K562 (cell line): Measurements from ENCODE around the gene PREX1. TPM values are rescaled to one million over a fixed set of nuclear protein-coding genes. Genes with fewer than 3 reads are reported as not detected.

Source experiments
- AFF1 ChIP-seq, 2 experiments: fragments of 450-650 bp; IDR thresholded peaks; 2 replicates each; pipeline ENCODE4 v1.6.1; 2018; ENCODE audit warnings: mild to moderate bottlenecking in 2 of 2, low read depth in 1 of 2; ENCODE audit not compliant: partially characterized antibody in 2 of 2
- ATF4 ChIP-seq: fragments of 450-650 bp; formaldehyde crosslinking; IDR thresholded peaks from 2 replicates; pipeline ENCODE4 v1.4.0; 2022; ENCODE audit warnings: mild to moderate bottlenecking, moderate library complexity
- BCOR ChIP-seq: fragments of 450-650 bp; IDR thresholded peaks from 2 replicates; pipeline ENCODE4 v1.6.1; 2016
- BDP1 ChIP-seq: IDR thresholded peaks from 3 replicates; pipeline ENCODE4 v1.6.1; 2011; ENCODE audit not compliant: insufficient read length, insufficient read depth
- BRD9 ChIP-seq: fragments of 450-650 bp; IDR thresholded peaks from 2 replicates; pipeline ENCODE4 v1.6.1; 2018; ENCODE audit warnings: low read depth; ENCODE audit not compliant: partially characterized antibody
- CHD4 ChIP-seq: fragments of 200-600 bp; sonication (generic); IDR thresholded peaks from 3 replicates; pipeline ENCODE4 v1.6.1; 2012; ENCODE audit warnings: low read depth, mild to moderate bottlenecking, mixed read lengths, low read length, inconsistent platforms; ENCODE audit not compliant: insufficient read depth, insufficient replicate concordance, poor library complexity, severe bottlenecking
- FUS ChIP-seq: fragments of 200-400 bp; formaldehyde crosslinking; optimal IDR thresholded peaks from 2 replicates; pipeline ENCODE3; 2017; ENCODE audit warnings: low read depth, low read length
- HMGN3 ChIP-seq: IDR thresholded peaks from 2 replicates; pipeline ENCODE4 v1.6.1; 2011; ENCODE audit warnings: borderline replicate concordance, low read depth, mild to moderate bottlenecking, mixed read lengths, low read length; ENCODE audit not compliant: insufficient read length; ENCODE audit errors: extremely low read depth
- KDM1A ChIP-seq, 2 experiments: fragments of 450-650 bp; IDR thresholded peaks; 2 replicates each; pipeline ENCODE4 v1.6.1; 2016; ENCODE audit warnings: mild to moderate bottlenecking in 2 of 2
- KLF16 ChIP-seq: IDR thresholded peaks from 2 replicates; pipeline ENCODE4 v1.6.1; 2016; ENCODE audit warnings: antibody characterized with exemption
- KLF6 ChIP-seq: fragments of 250-450 bp; sonication (Bioruptor Pico); IDR thresholded peaks from 2 replicates; pipeline ENCODE4 v1.4.0; 2020; ENCODE audit warnings: mild to moderate bottlenecking, moderate library complexity, borderline replicate concordance
- MLX ChIP-seq, 2 experiments: fragments of 450-650 bp in 1 of 2; sonication (generic) in 1 of 2; formaldehyde crosslinking; conservative IDR thresholded peaks; 2 replicates each; pipeline versions ENCODE4 v1.4.0 to v1.8.1; 2020 to 2022; ENCODE audit warnings: mild to moderate bottlenecking in 1 of 2, missing genetic modification reagents in 1 of 2
- NKRF ChIP-seq: fragments of 450-650 bp; IDR thresholded peaks from 2 replicates; pipeline ENCODE4 v1.6.1; 2016; ENCODE audit warnings: borderline replicate concordance
- PTBP1 ChIP-seq: fragments of 200-400 bp; formaldehyde crosslinking; IDR thresholded peaks from 2 replicates; pipeline ENCODE4 v1.6.1; 2017; ENCODE audit warnings: low read depth, low read length
- RBM25 ChIP-seq: fragments of 200-400 bp; formaldehyde crosslinking; IDR thresholded peaks from 2 replicates; pipeline ENCODE4 v1.6.1; 2018; ENCODE audit warnings: low read length, low read depth, moderate library complexity; ENCODE audit not compliant: severe bottlenecking
- RCOR1 ChIP-seq, 2 experiments: IDR thresholded peaks; 2 replicates each; pipeline ENCODE4 v1.6.1; 2012; ENCODE audit warnings: low read depth in 2 of 2, low read length in 2 of 2, borderline replicate concordance in 1 of 2, improper control_type of control experiment in 1 of 2
- SNIP1 ChIP-seq: fragments of 450-650 bp; IDR thresholded peaks from 2 replicates; pipeline ENCODE4 v1.7.1; 2017; ENCODE audit warnings: low read depth, mild to moderate bottlenecking
- ZFP36 ChIP-seq: fragments of 150-350 bp; IDR thresholded peaks from 2 replicates; pipeline ENCODE4 v1.6.1; 2018; ENCODE audit warnings: low read length, low read depth; ENCODE audit not compliant: partially characterized antibody
- ZNF174 ChIP-seq: fragments of 250-450 bp; sonication (Bioruptor Pico); IDR thresholded peaks from 2 replicates; pipeline ENCODE4 v1.4.0; 2020; ENCODE audit warnings: mild to moderate bottlenecking
- ZNF24 ChIP-seq: fragments of 450-650 bp; IDR thresholded peaks from 2 replicates; pipeline ENCODE4 v1.6.1; 2016
- polyA plus RNA-seq, 8 experiments: library from polyadenylated mRNA; depleted of rRNA in 4 of 8; stranded (reverse) in 5 of 8; unstranded in 3 of 8; fragments of >200 nt; fragmentation: Nextera tagmentation in 2 of 8; fragmentation: Illumina TruSeq in 1 of 8; extraction: Ambion mirVana in 2 of 8; extraction: Trizol in 1 of 8; gene quantifications; 2 replicates each; pipeline versions ENCODE4 v1.2.1 to v1.2.3, GENCODE V29; 2011 to 2014; ENCODE audit warnings: inconsistent platforms in 1 of 8, missing spikeins in 1 of 8
- total RNA-seq, 7 experiments: library from RNA; depleted of rRNA in 6 of 7; stranded (reverse); fragments of >200 nt in 6 of 7; fragmentation: Illumina TruSeq in 2 of 7; extraction: Trizol in 2 of 7; gene quantifications; 2 replicates each; pipeline versions ENCODE4 v1.2.1 to v1.2.3, GENCODE V29; 2011 to 2021; ENCODE audit warnings: low replicate concordance in 1 of 7

Gene PREX1
- total and polyA plus RNA-seq, 9 of the 15 experiments (the other 6 are each of a cell fraction or from before 2014, with no cell fraction given) = 0.37 to 10.4 (median 4.8) TPM

- TF ChIP-seq FUS (no peak), NKRF (no peak), HMGN3 (no peak), BRD9 (peak; percentile 100), PTBP1 (0 out of 2 replicates have a peak, but pooled peaks have one; percentile 81), AFF1 (IDR thresholded peaks at IDR 0.05; ENCODE audit: low read depth in 1 of 2, partially characterized antibody in 2 of 2) (peak in 1 of 2 experiments; percentile 23), CHD4 (peak; percentile 70), RBM25 (peak; percentile 94), MLX (CRISPR knock-in tag; conservative IDR thresholded peaks at IDR 0.05) (no peak), BDP1 (no peak), KLF6 (no peak), KLF16 (no peak), ZFP36 (peak; percentile 72), ZNF24 (no peak), RCOR1 (IDR thresholded peaks at IDR 0.05; ENCODE audit: borderline replicate concordance in 1 of 2, low read depth in 2 of 2, low read length in 2 of 2) (0 out of 4 replicates have a peak, but pooled peaks of 1 of the 2 experiments have one; percentile 8), KDM1A (IDR thresholded peaks at IDR 0.05) (peak; percentile 22 to 49; a peak in 1 of 4 replicates), ZNF174 (no peak), ATF4 (CRISPR knock-in tag) (no peak), SNIP1 (no peak), BCOR (peak; percentile 86)
These were observed 148.8 kb downstream of the PREX1 start (continued) for GRCh38 chr20:48679011-48679410.
